Stomach (tissue), 9 donors: Measurements from ENCODE around the gene GOLGA6L22. TPM values are rescaled to one million over a fixed set of nuclear protein-coding genes. Genes with fewer than 3 reads are reported as not detected.
"Not testable (repeated sequence)": the region's sequence is repeated elsewhere in the genome, so short reads cannot be mapped to it uniquely, and the experiment has no call there.

ENCODE experiments used
- DNase-seq, 2 donors: peaks; one replicate each; pipeline versions ENCODE4 v3.0.0 to v3.0.0-alpha.2; 2013 to 2019
- H3K27ac ChIP-seq, 5 donors: fragments of 200-600 bp in 4 of 5; sonication (generic) in 4 of 5; one replicate each; pipeline ENCODE4 v1.5.1; 2013 to 2019; ENCODE audit warnings: mild to moderate bottlenecking in 1 of 5, moderate library complexity in 1 of 5
- H3K27me3 ChIP-seq, 3 donors: fragments of 200-600 bp; sonication (generic); one replicate each; pipeline ENCODE4 v1.5.1; 2017 to 2019; ENCODE audit warnings: mixed run types in 1 of 3
- H3K36me3 ChIP-seq, 4 donors: fragments of 200-600 bp; sonication (generic); 1 replicate in 3 of 4; 2 replicates in 1 of 4; pipeline ENCODE4 v1.5.1; 2016 to 2019
- H3K4me1 ChIP-seq, 4 donors: fragments of 200-600 bp; sonication (generic); one replicate each; pipeline ENCODE4 v1.5.1; 2016 to 2019
- H3K4me3 ChIP-seq, 4 donors: fragments of 200-600 bp; sonication (generic) in 3 of 4; one replicate each; pipeline ENCODE4 v1.5.1; 2016 to 2019; ENCODE audit warnings: mild to moderate bottlenecking in 1 of 4
- H3K9me3 ChIP-seq, 4 donors: fragments of 200-600 bp; sonication (generic); one replicate each; pipeline ENCODE4 v1.5.1; 2016 to 2019
- WGBS, 5 donors: extraction: QIAGEN DNeasy Blood & Tissue Kit in 3 of 5; methylation state at CpG; one replicate each; pipeline versions ENCODE4 v1.1.5 to v1.1.7; 2013 to 2018; 5-methylcytosine and 5-hydroxymethylcytosine counted together
- intact Hi-C: fragments of 100-400 bp; cut with DNase I; formaldehyde crosslinking; loops from one replicate; pipeline ENCODE4 v1.15.1; 2023; ENCODE audit warnings: low total_unique reads
- polyA plus RNA-seq, 3 donors: library from polyadenylated mRNA; stranded (reverse); fragments of 200-250 nt; gene quantifications; one replicate each; pipeline ENCODE4 v1.2.3, GENCODE V29; 2013
- small RNA-seq, 4 donors: library from RNA; depleted of rRNA; stranded (forward); fragments of <200 nt; gene quantifications; one replicate each; pipeline ENCODE3, GENCODE V24; 2016
- total RNA-seq, 5 donors: library from RNA; depleted of rRNA; stranded (reverse); fragments of >200 nt; gene quantifications; one replicate each; pipeline versions ENCODE4 v1.1.0 to v1.2.3, GENCODE V29; 2014 to 2016
- donor health status: healthy with polysubstance abuse.
- donor health status: Bipolar disorder and iron deficiency.
- donor health status: healthy.

Gene GOLGA6L22
- total and polyA plus RNA-seq, 8 donors: under 0.01 to 0.18 TPM; not detected in 6

DNA sequence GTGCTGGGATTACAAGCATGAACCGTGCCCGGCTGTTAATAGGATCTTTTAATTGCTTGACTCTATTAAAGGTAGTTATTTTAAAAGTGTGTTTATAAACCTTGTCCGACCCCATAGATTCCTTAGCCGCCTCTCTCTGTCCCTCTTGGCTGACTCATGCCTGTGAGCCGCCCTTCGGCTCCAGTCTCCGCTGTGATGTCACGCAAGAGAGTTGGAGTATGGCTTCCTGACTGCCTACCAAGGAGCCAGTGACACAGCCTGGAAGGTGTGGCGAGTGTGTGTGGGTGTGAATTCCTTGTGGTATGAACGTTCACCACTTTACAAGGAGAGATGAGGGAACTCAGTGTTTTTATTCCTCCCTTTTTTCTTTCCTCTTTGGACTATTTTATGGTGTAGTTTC is 43.6 kb downstream of the GOLGA6L22 start:
- H3K27me3 ChIP-seq, H3K36me3 ChIP-seq, H3K4me1 ChIP-seq, DNase-seq, H3K27ac ChIP-seq, H3K4me3 ChIP-seq, intact Hi-C loops, H3K9me3 ChIP-seq: not testable (repeated sequence)
- 100% methylated on average over 2 of the region's 10 CpGs; no CpG with 5 or more reads in 4 of the 5 donors for WGBS, 5 donors

DNA sequence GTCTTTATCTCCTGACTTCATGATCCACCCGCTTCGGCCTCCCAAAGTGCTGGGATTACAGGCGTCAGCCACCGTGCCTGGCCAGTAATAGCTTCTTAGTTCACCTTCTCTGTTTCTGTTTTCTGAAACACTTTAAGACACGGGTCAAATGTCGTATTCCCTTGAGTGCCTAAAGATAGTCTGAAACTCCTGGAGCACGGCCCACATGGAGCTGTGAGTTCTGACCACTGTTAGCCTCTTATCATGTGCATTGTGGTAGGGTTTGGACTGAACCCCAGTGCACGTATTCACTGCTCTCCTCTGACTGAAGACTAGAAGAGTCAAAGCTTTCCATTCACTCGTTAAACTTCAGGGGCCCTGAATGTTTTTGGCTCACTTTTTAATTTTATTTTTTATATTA is 48.3 kb downstream of the GOLGA6L22 start:
- H3K4me1 ChIP-seq, intact Hi-C loops, H3K27ac ChIP-seq, H3K36me3 ChIP-seq, H3K4me3 ChIP-seq, H3K9me3 ChIP-seq, DNase-seq, H3K27me3 ChIP-seq: not testable (repeated sequence)
- 72 to 97% (median 89%) methylated on average over 3 to 6 of the region's 9 CpGs for WGBS, 5 donors

DNA sequence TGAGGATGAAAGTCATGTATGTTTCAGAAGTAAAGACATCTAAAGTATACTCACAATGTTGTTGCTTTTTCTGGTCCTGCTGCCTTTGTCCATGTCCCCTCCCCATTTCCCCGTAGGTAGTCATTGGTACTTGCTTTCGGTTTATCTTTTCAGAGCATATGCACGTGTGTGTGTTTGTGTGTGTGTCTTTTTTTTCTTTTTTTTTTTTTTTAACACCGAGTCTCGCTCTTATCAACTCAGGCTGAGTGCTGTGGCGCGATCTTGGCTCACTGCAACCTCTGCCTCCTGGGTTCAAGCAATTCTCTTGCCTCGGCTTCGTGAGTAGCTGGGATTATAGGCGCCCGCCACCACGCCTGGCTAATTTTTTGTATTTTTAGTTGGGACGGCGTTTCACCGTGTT is 57.4 kb downstream of the GOLGA6L22 start:
- H3K4me3 ChIP-seq, H3K27me3 ChIP-seq, H3K9me3 ChIP-seq, H3K36me3 ChIP-seq, intact Hi-C loops, H3K4me1 ChIP-seq, H3K27ac ChIP-seq, DNase-seq: not testable (repeated sequence)
- WGBS, 5 donors: 83 to 100% (median 94%) methylated on average over 3 to 4 of the region's 15 CpGs; no CpG with 5 or more reads in 1 of the 5 donors

Small RNA genes within 50 kb of the gene (small RNA-seq; reads per million reads assigned to genes)
- gene RN7SL545P: 0 reads per million in 4 donors
